ENCODE measurements around the gene SMTN. TPM values are rescaled to one million over a fixed set of nuclear protein-coding genes. Genes with fewer than 3 reads are reported as not detected.

SMTN gene
- total RNA-seq, 1 donor from 2014 or later, result 57.9 TPM

- peaks cover 8 to 26% (median 14%) of the 10 kb centered on the region in 3 donors for H3K27me3 ChIP-seq (ENCODE audit: control insufficient read depth in 3 of 3, insufficient read depth in 3 of 3, low read length in 3 of 3)
- no peak overlapping the region for H3K4me3 ChIP-seq (ENCODE audit: low read length in 3 of 3)
- H3K36me3 ChIP-seq (ENCODE audit: control insufficient read depth in 3 of 3, insufficient read depth in 3 of 3, low read length in 3 of 3), result peaks cover 0 to 2% (median 0%) of the 10 kb centered on the region in 3 donors
- H3K4me1 ChIP-seq (ENCODE audit: control insufficient read depth in 3 of 3, insufficient read depth in 3 of 3, low read length in 3 of 3), result no peaks in the 10 kb centered on the region
- H3K27ac ChIP-seq (ENCODE audit: low read depth, low read length), result no peak overlapping the region
- H3K9me3 ChIP-seq (ENCODE audit: control insufficient read depth in 3 of 3, low read length in 3 of 3), result no peaks in the 10 kb centered on the region
- H3K9ac ChIP-seq (ENCODE audit: low read depth in 1 of 3, low read length in 3 of 3), result no peak overlapping the region
Observed at GRCh38 chr22:31134688-31135087, 53.6 kb downstream of the SMTN start.

GRCh38 chr22:31135706-31136105 is 54.6 kb downstream of the SMTN start:
- peaks cover 14 to 33% (median 20%) of the 10 kb centered on the region in 3 donors for H3K27me3 ChIP-seq (ENCODE audit: control insufficient read depth in 3 of 3, insufficient read depth in 3 of 3, low read length in 3 of 3)

GRCh38 chr22:31136155-31136554 is 55.0 kb downstream of the SMTN start:
- Histone ChIP-seq H3K4me3 (ENCODE audit: low read length in 3 of 3) (no peak overlapping the region), H3K9ac (ENCODE audit: low read depth in 1 of 3, low read length in 3 of 3) (no peak overlapping the region), H3K9me3 (ENCODE audit: control insufficient read depth in 3 of 3, low read length in 3 of 3) (no peaks in the 10 kb centered on the region), H3K27me3 (ENCODE audit: control insufficient read depth in 3 of 3, insufficient read depth in 3 of 3, low read length in 3 of 3) (peaks cover 14 to 33% (median 20%) of the 10 kb centered on the region in 3 donors), H3K27ac (ENCODE audit: low read depth, low read length) (no peak overlapping the region), H3K4me1 (ENCODE audit: control insufficient read depth in 3 of 3, insufficient read depth in 3 of 3, low read length in 3 of 3) (no peaks in the 10 kb centered on the region), H3K36me3 (ENCODE audit: control insufficient read depth in 3 of 3, insufficient read depth in 3 of 3, low read length in 3 of 3) (no peaks in the 10 kb centered on the region)

More at GRCh38 chr22:31135706-31136105, 54.6 kb downstream of the SMTN start:
- H3K36me3 ChIP-seq (ENCODE audit: control insufficient read depth in 3 of 3, insufficient read depth in 3 of 3, low read length in 3 of 3), result peaks cover 0 to 2% (median 0%) of the 10 kb centered on the region in 3 donors
- no peaks in the 10 kb centered on the region for H3K4me1 ChIP-seq (ENCODE audit: control insufficient read depth in 3 of 3, insufficient read depth in 3 of 3, low read length in 3 of 3)
- H3K9ac ChIP-seq (ENCODE audit: low read depth in 1 of 3, low read length in 3 of 3), result no peak overlapping the region
- H3K9me3 ChIP-seq (ENCODE audit: control insufficient read depth in 3 of 3, low read length in 3 of 3), result no peaks in the 10 kb centered on the region
- H3K4me3 ChIP-seq (ENCODE audit: low read length in 3 of 3), result no peak overlapping the region
- no peak overlapping the region for H3K27ac ChIP-seq (ENCODE audit: low read depth, low read length)

GRCh38 chr22:31136711-31137110 is 55.6 kb downstream of the SMTN start:
- H3K9ac ChIP-seq (ENCODE audit: low read depth in 1 of 3, low read length in 3 of 3), result no peak overlapping the region

GRCh38 chr22:31137721-31138120 is 56.6 kb downstream of the SMTN start:
- Histone ChIP-seq H3K36me3 (ENCODE audit: control insufficient read depth in 3 of 3, insufficient read depth in 3 of 3, low read length in 3 of 3) (no peaks in the 10 kb centered on the region), H3K9me3 (ENCODE audit: control insufficient read depth in 3 of 3, low read length in 3 of 3) (no peaks in the 10 kb centered on the region), H3K4me1 (ENCODE audit: control insufficient read depth in 3 of 3, insufficient read depth in 3 of 3, low read length in 3 of 3) (no peaks in the 10 kb centered on the region), H3K27me3 (ENCODE audit: control insufficient read depth in 3 of 3, insufficient read depth in 3 of 3, low read length in 3 of 3) (peaks cover 14 to 33% (median 20%) of the 10 kb centered on the region in 3 donors), H3K27ac (ENCODE audit: low read depth, low read length) (no peak overlapping the region), H3K4me3 (ENCODE audit: low read length in 3 of 3) (no peak overlapping the region), H3K9ac (ENCODE audit: low read depth in 1 of 3, low read length in 3 of 3) (no peak overlapping the region)

More at GRCh38 chr22:31136711-31137110, 55.6 kb downstream of the SMTN start:
- Histone ChIP-seq H3K4me3 (ENCODE audit: low read length in 3 of 3) (no peak overlapping the region), H3K4me1 (ENCODE audit: control insufficient read depth in 3 of 3, insufficient read depth in 3 of 3, low read length in 3 of 3) (no peaks in the 10 kb centered on the region), H3K27me3 (ENCODE audit: control insufficient read depth in 3 of 3, insufficient read depth in 3 of 3, low read length in 3 of 3) (peaks cover 14 to 33% (median 20%) of the 10 kb centered on the region in 3 donors), H3K27ac (ENCODE audit: low read depth, low read length) (no peak overlapping the region), H3K36me3 (ENCODE audit: control insufficient read depth in 3 of 3, insufficient read depth in 3 of 3, low read length in 3 of 3) (no peaks in the 10 kb centered on the region), H3K9me3 (ENCODE audit: control insufficient read depth in 3 of 3, low read length in 3 of 3) (no peaks in the 10 kb centered on the region)

- Histone ChIP-seq H3K9ac (ENCODE audit: low read depth in 1 of 3, low read length in 3 of 3) (no peak overlapping the region), H3K4me3 (ENCODE audit: low read length in 3 of 3) (no peak overlapping the region), H3K27ac (ENCODE audit: low read depth, low read length) (no peak overlapping the region), H3K4me1 (ENCODE audit: control insufficient read depth in 3 of 3, insufficient read depth in 3 of 3, low read length in 3 of 3) (no peaks in the 10 kb centered on the region), H3K9me3 (ENCODE audit: control insufficient read depth in 3 of 3, low read length in 3 of 3) (no peaks in the 10 kb centered on the region), H3K36me3 (ENCODE audit: control insufficient read depth in 3 of 3, insufficient read depth in 3 of 3, low read length in 3 of 3) (no peaks in the 10 kb centered on the region), H3K27me3 (ENCODE audit: control insufficient read depth in 3 of 3, insufficient read depth in 3 of 3, low read length in 3 of 3) (peaks cover 14 to 33% (median 20%) of the 10 kb centered on the region in 3 donors)
Observed at GRCh38 chr22:31138126-31138525, 57.0 kb downstream of the SMTN start.

GRCh38 chr22:31139066-31139465 is 57.9 kb downstream of the SMTN start:
- peaks cover 14 to 33% (median 20%) of the 10 kb centered on the region in 3 donors for H3K27me3 ChIP-seq (ENCODE audit: control insufficient read depth in 3 of 3, insufficient read depth in 3 of 3, low read length in 3 of 3)
- H3K4me1 ChIP-seq (ENCODE audit: control insufficient read depth in 3 of 3, insufficient read depth in 3 of 3, low read length in 3 of 3), result no peaks in the 10 kb centered on the region
- no peak overlapping the region for H3K4me3 ChIP-seq (ENCODE audit: low read length in 3 of 3)
- H3K9ac ChIP-seq (ENCODE audit: low read depth in 1 of 3, low read length in 3 of 3), result no peak overlapping the region
- no peaks in the 10 kb centered on the region for H3K9me3 ChIP-seq (ENCODE audit: control insufficient read depth in 3 of 3, low read length in 3 of 3)
- H3K27ac ChIP-seq (ENCODE audit: low read depth, low read length), result no peak overlapping the region
- H3K36me3 ChIP-seq (ENCODE audit: control insufficient read depth in 3 of 3, insufficient read depth in 3 of 3, low read length in 3 of 3), result no peaks in the 10 kb centered on the region

GRCh38 chr22:31139866-31140716 is 59.0 kb downstream of the SMTN start, which contains the start of gene PLA2G3:
Gene PLA2G3 (minus strand): TSS chr22:31140508. CDS start chr22:31140354, 154 bp downstream.
- Histone ChIP-seq H3K9ac (ENCODE audit: low read depth in 1 of 3, low read length in 3 of 3) (peak within 1 kb of the TSS in 1 of 3 donors; percentile 20), H3K27ac (ENCODE audit: low read depth, low read length) (no peak within 1 kb of the TSS), H3K36me3 (ENCODE audit: control insufficient read depth in 3 of 3, insufficient read depth in 3 of 3, low read length in 3 of 3) (no peaks in the 10 kb centered on the region), H3K4me3 (ENCODE audit: low read length in 3 of 3) (no peak within 1 kb of the TSS), H3K27me3 (ENCODE audit: control insufficient read depth in 3 of 3, insufficient read depth in 3 of 3, low read length in 3 of 3) (peaks cover 14 to 33% (median 20%) of the 10 kb centered on the region in 3 donors), H3K4me1 (ENCODE audit: control insufficient read depth in 3 of 3, insufficient read depth in 3 of 3, low read length in 3 of 3) (no peaks in the 10 kb centered on the region), H3K9me3 (ENCODE audit: control insufficient read depth in 3 of 3, low read length in 3 of 3) (no peaks in the 10 kb centered on the region)

- H3K27me3 ChIP-seq (ENCODE audit: control insufficient read depth in 3 of 3, insufficient read depth in 3 of 3, low read length in 3 of 3), result peaks cover 14 to 33% (median 20%) of the 10 kb centered on the region in 3 donors
- H3K4me1 ChIP-seq (ENCODE audit: control insufficient read depth in 3 of 3, insufficient read depth in 3 of 3, low read length in 3 of 3), result no peaks in the 10 kb centered on the region
- H3K27ac ChIP-seq (ENCODE audit: low read depth, low read length), result no peak overlapping the region
- H3K4me3 ChIP-seq (ENCODE audit: low read length in 3 of 3), result no peak overlapping the region
- no peaks in the 10 kb centered on the region for H3K9me3 ChIP-seq (ENCODE audit: control insufficient read depth in 3 of 3, low read length in 3 of 3)
- no peak overlapping the region for H3K9ac ChIP-seq (ENCODE audit: low read depth in 1 of 3, low read length in 3 of 3)
- H3K36me3 ChIP-seq (ENCODE audit: control insufficient read depth in 3 of 3, insufficient read depth in 3 of 3, low read length in 3 of 3), result no peaks in the 10 kb centered on the region
Observed at GRCh38 chr22:31140746-31141145, 59.6 kb downstream of the SMTN start.

GRCh38 chr22:31141551-31141950 is 60.4 kb downstream of the SMTN start:
- Histone ChIP-seq H3K9ac (ENCODE audit: low read depth in 1 of 3, low read length in 3 of 3) (no peak overlapping the region), H3K9me3 (ENCODE audit: control insufficient read depth in 3 of 3, low read length in 3 of 3) (no peaks in the 10 kb centered on the region), H3K4me3 (ENCODE audit: low read length in 3 of 3) (no peak overlapping the region), H3K27me3 (ENCODE audit: control insufficient read depth in 3 of 3, insufficient read depth in 3 of 3, low read length in 3 of 3) (peaks cover 14 to 33% (median 20%) of the 10 kb centered on the region in 3 donors), H3K36me3 (ENCODE audit: control insufficient read depth in 3 of 3, insufficient read depth in 3 of 3, low read length in 3 of 3) (no peaks in the 10 kb centered on the region), H3K4me1 (ENCODE audit: control insufficient read depth in 3 of 3, insufficient read depth in 3 of 3, low read length in 3 of 3) (no peaks in the 10 kb centered on the region), H3K27ac (ENCODE audit: low read depth, low read length) (no peak overlapping the region)
